HEK293 (cell line): ENCODE data around the gene JADE3.
A peak's percentile ranks its signal among the peaks of the same experiment; 100 is the strongest.

Experiments
- BCL6B ChIP-seq: fragments of 450-650 bp; formaldehyde crosslinking; IDR thresholded peaks from 2 replicates; pipeline ENCODE4 v1.5.1; 2017; ENCODE audit warnings: missing biosample characterization, missing genetic modification characterization
- FEZF1 ChIP-seq: fragments of 450-650 bp; formaldehyde crosslinking; IDR thresholded peaks from 2 replicates; pipeline ENCODE4 v1.5.1; 2016; ENCODE audit warnings: missing biosample characterization, missing genetic modification characterization
- GLI4 ChIP-seq: fragments of 450-650 bp; formaldehyde crosslinking; IDR thresholded peaks from 2 replicates; pipeline ENCODE4 v1.5.1; 2016; ENCODE audit warnings: missing biosample characterization, missing genetic modification characterization
- HOXD13 ChIP-seq: sonication (generic); formaldehyde crosslinking; IDR thresholded peaks from 2 replicates; pipeline ENCODE4 v1.8.0; 2022; ENCODE audit warnings: missing genetic modification reagents, borderline replicate concordance
- KLF9 ChIP-seq: fragments of 450-650 bp; formaldehyde crosslinking; IDR thresholded peaks from 2 replicates; pipeline ENCODE4 v1.5.1; 2016; ENCODE audit warnings: missing biosample characterization, missing genetic modification characterization, low read depth
- PRDM2 ChIP-seq: fragments of 450-650 bp; formaldehyde crosslinking; IDR thresholded peaks from 2 replicates; pipeline ENCODE4 v1.5.1; 2016; ENCODE audit warnings: missing biosample characterization, missing genetic modification characterization, borderline replicate concordance
- WT1 ChIP-seq: fragments of 450-650 bp; formaldehyde crosslinking; IDR thresholded peaks from 2 replicates; pipeline ENCODE4 v1.5.1; 2016; ENCODE audit warnings: missing biosample characterization, missing genetic modification characterization
- ZBTB7A ChIP-seq: fragments of 450-650 bp; formaldehyde crosslinking; IDR thresholded peaks from 2 replicates; pipeline ENCODE4 v1.5.1; 2016; ENCODE audit warnings: low read depth, missing biosample characterization, missing genetic modification characterization
- ZNF148 ChIP-seq: fragments of 450-650 bp; formaldehyde crosslinking; IDR thresholded peaks from 2 replicates; pipeline ENCODE4 v1.5.0; 2017; ENCODE audit warnings: missing biosample characterization, missing genetic modification characterization, borderline replicate concordance
- ZNF18 ChIP-seq: fragments of 450-650 bp; formaldehyde crosslinking; IDR thresholded peaks from 2 replicates; pipeline ENCODE4 v1.5.1; 2016; ENCODE audit warnings: missing biosample characterization, missing genetic modification characterization
- ZNF239 ChIP-seq: fragments of 450-650 bp; formaldehyde crosslinking; IDR thresholded peaks from 2 replicates; pipeline ENCODE4 v1.5.1; 2016; ENCODE audit warnings: missing biosample characterization, missing genetic modification characterization
- ZNF24 ChIP-seq: fragments of 450-650 bp; formaldehyde crosslinking; IDR thresholded peaks from 2 replicates; pipeline ENCODE4 v1.5.1; 2016; ENCODE audit warnings: missing biosample characterization, missing genetic modification characterization
- ZNF311 ChIP-seq: fragments of 450-650 bp; formaldehyde crosslinking; IDR thresholded peaks from 2 replicates; pipeline ENCODE4 v1.5.1; 2017; ENCODE audit warnings: missing biosample characterization, missing genetic modification characterization, borderline replicate concordance
- ZNF600 ChIP-seq: fragments of 450-650 bp; formaldehyde crosslinking; IDR thresholded peaks from 2 replicates; pipeline ENCODE4 v1.5.1; 2016; ENCODE audit warnings: missing biosample characterization, missing genetic modification characterization
- ZNF639 ChIP-seq: fragments of 450-650 bp; formaldehyde crosslinking; IDR thresholded peaks from 2 replicates; pipeline ENCODE4 v1.5.1; 2016; ENCODE audit warnings: missing biosample characterization, missing genetic modification characterization
- ZNF654 ChIP-seq: fragments of 450-650 bp; formaldehyde crosslinking; IDR thresholded peaks from 2 replicates; pipeline ENCODE4 v1.5.1; 2016; ENCODE audit warnings: low read depth, missing biosample characterization, missing genetic modification characterization
- ZNF704 ChIP-seq: fragments of 450-650 bp; formaldehyde crosslinking; IDR thresholded peaks from 2 replicates; pipeline ENCODE4 v1.5.1; 2016; ENCODE audit warnings: missing biosample characterization, missing genetic modification characterization
- ZNF830 ChIP-seq: fragments of 450-650 bp; IDR thresholded peaks from 2 replicates; pipeline ENCODE4 v1.5.0; 2018; ENCODE audit warnings: missing biosample characterization, missing genetic modification characterization, low read depth, mild to moderate bottlenecking, moderate library complexity
- ZNF837 ChIP-seq: fragments of 450-650 bp; formaldehyde crosslinking; IDR thresholded peaks from 2 replicates; pipeline ENCODE4 v1.5.1; 2016; ENCODE audit warnings: missing biosample characterization, missing genetic modification characterization
- ZSCAN18 ChIP-seq: fragments of 450-650 bp; formaldehyde crosslinking; IDR thresholded peaks from 2 replicates; pipeline ENCODE4 v1.5.1; 2016; ENCODE audit warnings: missing biosample characterization, missing genetic modification characterization
- ZSCAN23 ChIP-seq: fragments of 450-650 bp; formaldehyde crosslinking; IDR thresholded peaks from 2 replicates; pipeline ENCODE4 v1.5.1; 2016; ENCODE audit warnings: missing biosample characterization, missing genetic modification characterization

Gene JADE3

GRCh38 chrX:46903458-46904242 lies 8.6 kb upstream of the JADE3 start (continued):
- no peak for TF ChIP-seq ZNF148 (tag by site-specific recombination)
- TF ChIP-seq FEZF1 (tag by site-specific recombination): no peak
- TF ChIP-seq WT1 (tag by site-specific recombination): no peak
- TF ChIP-seq KLF9: peak; percentile 25; the same call in 1 of the 2 replicates
- TF ChIP-seq ZNF24 (tag by site-specific recombination): no peak
- TF ChIP-seq HOXD13: no peak
- TF ChIP-seq ZNF18 (tag by site-specific recombination): peak; percentile 56; the same call in 1 of the 2 replicates
- TF ChIP-seq ZSCAN18 (tag by site-specific recombination): no peak
- peak; percentile 65 for TF ChIP-seq ZNF654 (tag by site-specific recombination)
- TF ChIP-seq ZNF837 (tag by site-specific recombination): no peak
- TF ChIP-seq ZNF600 (tag by site-specific recombination): peak; percentile 87
- TF ChIP-seq GLI4 (tag by site-specific recombination): no peak
- TF ChIP-seq ZNF830: no peak
- no peak for TF ChIP-seq ZSCAN23 (tag by site-specific recombination)
- no peak for TF ChIP-seq PRDM2
- no peak for TF ChIP-seq ZBTB7A (tag by site-specific recombination)
- TF ChIP-seq ZNF704: no peak
- TF ChIP-seq ZNF239 (tag by site-specific recombination): no peak
- no peak for TF ChIP-seq ZNF639
- no peak for TF ChIP-seq ZNF311 (tag by site-specific recombination)
- TF ChIP-seq BCL6B (tag by site-specific recombination): no peak
